Measurements from ENCODE around the gene LUC7L2.

DNA sequence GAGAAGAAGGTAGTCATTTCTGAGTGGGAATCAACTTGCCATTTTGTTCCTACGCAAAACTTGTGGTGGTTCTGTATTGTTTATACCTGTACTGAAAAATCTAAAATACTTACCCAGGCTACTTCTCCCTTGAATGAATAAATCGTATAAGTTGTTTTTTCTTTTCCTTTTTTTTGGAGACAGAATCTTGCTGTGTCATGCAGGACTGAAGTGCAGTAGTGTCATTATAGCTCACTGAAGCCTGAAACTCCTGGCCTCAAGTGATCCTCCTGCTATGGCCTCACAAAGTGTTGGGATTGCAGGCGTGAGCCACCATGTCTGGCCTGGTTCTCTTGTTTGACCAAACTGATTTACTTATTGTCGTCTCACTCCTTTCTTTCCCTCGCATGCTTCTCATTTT lies 27.9 kb downstream of the LUC7L2 start:
- TF ChIP-seq, protein P1, sequence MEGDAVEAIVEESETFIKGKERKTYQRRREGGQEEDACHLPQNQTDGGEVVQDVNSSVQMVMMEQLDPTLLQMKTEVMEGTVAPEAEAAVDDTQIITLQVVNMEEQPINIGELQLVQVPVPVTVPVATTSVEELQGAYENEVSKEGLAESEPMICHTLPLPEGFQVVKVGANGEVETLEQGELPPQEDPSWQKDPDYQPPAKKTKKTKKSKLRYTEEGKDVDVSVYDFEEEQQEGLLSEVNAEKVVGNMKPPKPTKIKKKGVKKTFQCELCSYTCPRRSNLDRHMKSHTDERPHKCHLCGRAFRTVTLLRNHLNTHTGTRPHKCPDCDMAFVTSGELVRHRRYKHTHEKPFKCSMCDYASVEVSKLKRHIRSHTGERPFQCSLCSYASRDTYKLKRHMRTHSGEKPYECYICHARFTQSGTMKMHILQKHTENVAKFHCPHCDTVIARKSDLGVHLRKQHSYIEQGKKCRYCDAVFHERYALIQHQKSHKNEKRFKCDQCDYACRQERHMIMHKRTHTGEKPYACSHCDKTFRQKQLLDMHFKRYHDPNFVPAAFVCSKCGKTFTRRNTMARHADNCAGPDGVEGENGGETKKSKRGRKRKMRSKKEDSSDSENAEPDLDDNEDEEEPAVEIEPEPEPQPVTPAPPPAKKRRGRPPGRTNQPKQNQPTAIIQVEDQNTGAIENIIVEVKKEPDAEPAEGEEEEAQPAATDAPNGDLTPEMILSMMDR (optimal IDR thresholded peaks at IDR 0.05 in 1 of 3, IDR thresholded peaks at IDR 0.05 in 1 of 3, conservative IDR thresholded peaks at IDR 0.05 in 1 of 3; ENCODE audit: extremely low read depth in 1 of 3, insufficient read depth in 2 of 3, low read length in 3 of 3) = no peak
- no peak for TF ChIP-seq EZH2 (IDR thresholded peaks at IDR 0.05; ENCODE audit: low read length)
